HPDE6-E6E7 (cell line): ENCODE results near the gene DENND4A.
"Not testable (repeated sequence)": the region's sequence is repeated elsewhere in the genome, so short reads cannot be mapped to it uniquely, and the experiment has no call there.

ENCODE experiments used
- DNase-seq: peaks from one replicate; pipeline ENCODE4 v3.0.0; 2011; ENCODE audit warnings: missing footprints; ENCODE audit errors: extremely low spot score

The DENND4A gene

DNA sequence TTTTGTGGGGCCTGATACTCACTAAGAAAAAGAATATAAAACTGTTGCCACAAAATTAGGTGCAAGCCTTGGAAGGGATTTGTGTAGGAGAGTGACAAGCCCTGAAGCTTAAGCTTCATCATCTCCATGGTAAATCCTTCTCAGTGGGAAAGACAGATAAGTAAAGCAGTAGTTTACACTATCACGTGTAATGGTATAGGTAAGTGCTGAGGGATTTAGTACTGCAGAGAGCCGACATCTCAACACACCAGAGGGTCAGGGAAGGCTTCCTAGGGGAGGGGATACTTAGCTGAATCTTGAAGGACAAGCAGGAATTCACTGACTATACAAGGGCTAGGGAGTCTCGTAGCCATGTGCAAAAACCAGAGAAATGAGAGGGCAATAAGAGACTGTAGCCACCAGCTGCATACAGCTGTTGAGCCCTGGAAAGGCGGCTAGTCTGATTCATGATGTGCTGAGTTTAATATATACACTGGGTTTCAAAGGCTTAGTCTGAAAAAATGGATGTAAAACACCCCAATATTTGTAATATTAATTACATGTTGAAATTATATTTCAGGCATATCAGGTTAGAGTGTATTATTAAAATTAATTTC lies 159.2 kb downstream of the DENND4A start:
- DNase-seq: no peak

DNA sequence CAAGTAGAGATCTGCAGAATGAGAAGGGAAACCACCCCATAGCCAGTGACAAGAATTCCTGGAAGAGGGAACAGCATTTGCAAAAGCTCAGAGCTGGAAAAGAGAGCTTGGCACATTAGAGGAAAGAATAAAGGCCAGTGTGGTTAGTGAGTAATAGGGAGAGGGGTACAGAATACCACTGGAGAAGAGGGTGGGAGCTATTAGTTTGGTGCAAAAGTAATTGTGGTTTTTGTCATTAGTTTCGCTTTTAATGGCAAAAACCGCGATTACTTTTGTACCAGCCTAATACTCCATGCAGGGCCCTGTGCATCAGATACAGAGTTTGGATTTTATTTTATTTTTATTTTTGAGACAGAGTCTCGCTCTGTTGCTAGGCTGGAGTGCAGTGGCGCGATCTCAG lies 160.6 kb downstream of the DENND4A start:
- DNase-seq: no peak

GRCh38 chr15:65630760-65631159 lies 161.3 kb downstream of the DENND4A start:
- no peak for DNase-seq

GRCh38 chr15:65629548-65629947 lies 162.5 kb downstream of the DENND4A start:
- DNase-seq: no peak

GRCh38 chr15:65626856-65627255 lies 165.2 kb downstream of the DENND4A start:
- DNase-seq: no peak

- no peak for DNase-seq
Measured at GRCh38 chr15:65623103-65623502, 169.0 kb downstream of the DENND4A start.

DNA sequence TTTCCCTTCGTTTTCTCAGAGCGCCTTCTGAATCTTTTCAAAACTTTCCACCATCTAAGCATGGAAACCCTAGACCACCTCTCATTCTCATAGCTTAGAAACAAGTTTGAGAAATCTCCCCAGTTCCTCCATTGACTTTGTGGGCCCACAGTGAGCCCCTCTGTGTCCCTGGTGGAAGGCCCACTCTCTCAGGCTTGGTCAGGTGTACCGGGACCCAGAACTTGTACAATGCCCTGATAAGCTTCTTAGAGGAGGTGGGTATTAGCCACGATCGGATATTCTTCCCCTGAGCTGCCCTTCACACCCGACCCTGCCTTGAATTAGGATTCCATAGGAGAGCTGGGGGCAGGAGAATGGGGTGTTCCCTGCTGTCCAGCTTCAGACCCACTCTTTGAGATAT lies 170.5 kb downstream of the DENND4A start, which contains the start of gene SLC24A1:
Gene SLC24A1, plus strand, starts transcription at position 301 of the 400 bp plus-strand sequence. CDS start 2,143 bp downstream, outside the sequence.
- DNase-seq: no peak

GRCh38 chr15:65620833-65621232 lies 171.3 kb downstream of the DENND4A start:
- DNase-seq: no peak

DNA sequence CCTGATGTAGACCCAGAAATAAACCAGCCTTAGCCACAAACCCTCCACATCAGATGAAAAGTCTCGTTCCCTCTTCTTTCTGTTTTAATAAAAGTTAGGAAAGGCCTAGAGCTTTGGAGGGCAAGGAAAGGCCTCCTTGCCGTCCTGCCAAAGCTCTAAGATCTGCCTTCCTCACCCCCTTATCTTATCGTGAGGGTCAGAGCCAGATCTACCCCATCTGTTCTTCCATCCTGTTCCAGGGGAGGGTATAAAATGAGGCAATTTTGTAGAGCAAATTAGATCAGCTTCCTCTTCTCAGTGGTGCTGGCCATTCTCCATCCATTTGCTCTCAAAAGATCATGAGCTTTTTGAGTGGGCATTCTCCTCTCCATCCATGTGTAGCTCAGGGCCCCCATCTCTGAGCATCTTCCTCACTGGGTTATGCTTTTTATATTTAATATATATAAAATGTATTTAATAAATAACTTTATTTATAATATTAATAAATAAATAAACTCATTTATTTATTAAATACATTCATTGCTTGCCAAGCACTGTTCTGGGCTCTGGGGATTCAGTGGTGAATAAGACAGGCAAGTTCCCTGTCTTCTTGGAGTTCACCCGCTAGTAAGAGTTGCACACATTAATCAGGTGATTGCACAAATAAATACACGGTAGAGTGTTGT lies 172.3 kb downstream of the DENND4A start:
- DNase-seq: no peak

GRCh38 chr15:65618560-65619109 lies 173.5 kb downstream of the DENND4A start:
- DNase-seq: no peak

- DNase-seq: not testable (repeated sequence)
Measured at GRCh38 chr15:65615887-65616286, 176.2 kb downstream of the DENND4A start.

- DNase-seq: no peak
Measured at GRCh38 chr15:65612949-65613744, 178.9 kb downstream of the DENND4A start.

GRCh38 chr15:65612616-65612946 lies 179.5 kb downstream of the DENND4A start:
- DNase-seq: no peak

DNA sequence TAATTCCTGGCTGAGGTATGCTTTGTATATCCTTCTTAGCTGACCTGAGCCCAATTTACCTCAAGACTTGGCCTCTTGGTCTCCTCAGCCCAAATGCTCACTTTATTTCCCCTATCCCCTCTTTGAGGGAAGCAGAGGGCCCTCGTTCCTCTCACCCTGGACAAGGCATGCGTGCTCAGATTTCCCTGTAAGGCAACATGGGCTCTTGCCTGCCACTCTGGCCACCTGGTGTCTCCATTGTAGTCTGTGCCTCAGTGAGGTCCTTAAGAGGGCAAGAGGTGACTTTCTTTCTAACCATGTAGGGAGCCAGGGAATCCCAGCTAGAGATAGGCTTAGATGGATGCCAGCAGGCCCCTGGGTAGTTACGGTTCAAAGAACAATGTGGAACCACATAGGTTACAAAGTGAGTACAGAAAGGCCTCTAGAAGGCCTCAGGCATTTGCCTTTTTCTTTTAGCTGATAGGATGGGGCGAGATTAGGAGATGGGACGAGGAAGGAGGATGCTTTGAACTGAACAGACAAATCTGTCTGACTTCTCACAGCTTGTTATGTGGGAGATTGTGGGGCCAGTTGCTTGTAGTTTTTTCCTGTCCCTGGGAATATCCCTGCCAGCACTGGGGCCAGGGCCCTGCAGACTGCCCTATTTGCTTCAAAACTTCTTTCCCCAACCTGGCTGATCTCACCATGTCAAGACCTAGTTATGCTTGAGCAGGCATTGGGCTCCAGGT lies 180.0 kb downstream of the DENND4A start:
- no peak for DNase-seq

GRCh38 chr15:65610871-65611718 lies 181.0 kb downstream of the DENND4A start, which contains the start of gene INTS14:
INTS14 (minus strand) TSS chr15:65611131; CDS start chr15:65607380, 3,751 bp downstream.
- DNase-seq: peak; percentile 96
